ENCODE data around the gene OVOL2.
"Not testable (repeated sequence)": the region's sequence is repeated elsewhere in the genome, so short reads cannot be mapped to it uniquely, and the experiment has no call there.

GRCh38 chr20:18027011-18027410 is 30.7 kb downstream of the OVOL2 start:
- TF ChIP-seq CTCF (conservative IDR thresholded peaks at IDR 0.05; ENCODE audit: low read depth, low read length); EZH2 (IDR thresholded peaks at IDR 0.05; ENCODE audit: borderline replicate concordance, low read depth, low read length, poor library complexity, severe bottlenecking): not testable (repeated sequence)
